HepG2 (cell line): ENCODE measurements around the gene GNAZ. TPM values are rescaled to one million over a fixed set of nuclear protein-coding genes. Genes with fewer than 3 reads are reported as not detected.

Experiments used
- HDAC6 ChIP-seq: fragments of 200-600 bp; sonication (generic); IDR thresholded peaks from 2 replicates; pipeline ENCODE4 v1.7.0; 2017; ENCODE audit warnings: mild to moderate bottlenecking, antibody characterized with exemption, low read length, low read depth
- HOXD1 ChIP-seq: sonication (generic); formaldehyde crosslinking; IDR thresholded peaks from 2 replicates; pipeline ENCODE4 v1.5.0; 2020; ENCODE audit warnings: missing genetic modification reagents
- REPIN1 ChIP-seq: sonication (generic); formaldehyde crosslinking; IDR thresholded peaks from 2 replicates; pipeline ENCODE4 v1.8.0; 2022; ENCODE audit warnings: missing genetic modification reagents, low read depth, mild to moderate bottlenecking, borderline replicate concordance
- SKI ChIP-seq: fragments of 450-650 bp; IDR thresholded peaks from one replicate; pipeline ENCODE4 v1.6.1; 2018; ENCODE audit warnings: mild to moderate bottlenecking; ENCODE audit not compliant: partially characterized antibody
- TARDBP ChIP-seq: sonication (generic); formaldehyde crosslinking; IDR thresholded peaks from 2 replicates; pipeline ENCODE4 v1.8.0; 2022; ENCODE audit warnings: mild to moderate bottlenecking, missing genetic modification reagents
- TBX2 ChIP-seq: sonication (generic); formaldehyde crosslinking; IDR thresholded peaks from 2 replicates; pipeline ENCODE4 v1.5.0; 2020; ENCODE audit warnings: missing genetic modification reagents, mild to moderate bottlenecking, borderline replicate concordance
- TOPORS ChIP-seq: sonication (generic); formaldehyde crosslinking; IDR thresholded peaks from 2 replicates; pipeline ENCODE4 v1.8.0; 2023; ENCODE audit warnings: mild to moderate bottlenecking, missing genetic modification reagents
- YY1 ChIP-seq: IDR thresholded peaks from 2 replicates; pipeline ENCODE4 v1.6.1; 2011; ENCODE audit warnings: low read length, low read depth, moderate library complexity, mild to moderate bottlenecking; ENCODE audit not compliant: insufficient read depth, insufficient replicate concordance
- ZMYM3 ChIP-seq: sonication (generic); formaldehyde crosslinking; IDR thresholded peaks from 2 replicates; pipeline ENCODE4 v1.5.1; 2020; ENCODE audit warnings: mild to moderate bottlenecking, missing genetic modification reagents
- ZNF230 ChIP-seq: sonication (generic); formaldehyde crosslinking; IDR thresholded peaks from 2 replicates; pipeline ENCODE4 v1.4.0; 2020; ENCODE audit warnings: mild to moderate bottlenecking, missing genetic modification reagents
- ZNF468 ChIP-seq: sonication (generic); formaldehyde crosslinking; IDR thresholded peaks from 2 replicates; pipeline ENCODE4 v1.8.0; 2022; ENCODE audit warnings: mild to moderate bottlenecking, moderate library complexity, missing genetic modification reagents
- ZNF83 ChIP-seq: sonication (generic); formaldehyde crosslinking; IDR thresholded peaks from 2 replicates; pipeline ENCODE4 v1.4.0; 2020; ENCODE audit warnings: missing genetic modification reagents, mild to moderate bottlenecking, borderline replicate concordance
- polyA plus RNA-seq, 8 experiments: library from polyadenylated mRNA; depleted of rRNA in 3 of 8; stranded (reverse) in 7 of 8; unstranded in 1 of 8; fragments of >200 nt; fragmentation: Illumina TruSeq in 4 of 8; extraction: Trizol in 4 of 8; gene quantifications; 2 replicates each; pipeline versions ENCODE4 v1.2.1 to v1.2.3, GENCODE V29; 2011 to 2016; ENCODE audit warnings: low read depth in 4 of 8, missing spikeins in 1 of 8, mixed read lengths in 1 of 8; ENCODE audit not compliant: insufficient read depth in 1 of 8
- total RNA-seq, 5 experiments: library from RNA; depleted of rRNA; stranded (reverse); fragments of >200 nt; fragmentation: Illumina TruSeq; extraction: Trizol; gene quantifications; 2 replicates each; pipeline ENCODE4 v1.2.3, GENCODE V29; 2016; ENCODE audit warnings: low read depth in 1 of 5
- TF ChIP-seq, protein P1 (sequence below): sonication (generic); formaldehyde crosslinking; IDR thresholded peaks from 2 replicates; pipeline ENCODE4 v1.4.0; 2020; ENCODE audit warnings: mild to moderate bottlenecking, missing genetic modification reagents
- TF ChIP-seq, protein P2 (sequence below): IDR thresholded peaks from 2 replicates; pipeline ENCODE4 v1.6.1; 2012; ENCODE audit warnings: inconsistent platforms
- TF ChIP-seq, protein P3 (sequence below): IDR thresholded peaks from 2 replicates; pipeline ENCODE4 v1.6.1; 2016; ENCODE audit warnings: mild to moderate bottlenecking
- TF ChIP-seq, protein P4 (sequence below): sonication (generic); formaldehyde crosslinking; IDR thresholded peaks from 2 replicates; pipeline ENCODE4 v1.9.0; 2022; ENCODE audit warnings: missing genetic modification reagents, mild to moderate bottlenecking, borderline replicate concordance

Gene GNAZ
- total and polyA plus RNA-seq, 2 of the 13 experiments (the other 11 are each of a cell fraction or from before 2014, with no cell fraction given), result 11.4 to 22.3 TPM

DNA sequence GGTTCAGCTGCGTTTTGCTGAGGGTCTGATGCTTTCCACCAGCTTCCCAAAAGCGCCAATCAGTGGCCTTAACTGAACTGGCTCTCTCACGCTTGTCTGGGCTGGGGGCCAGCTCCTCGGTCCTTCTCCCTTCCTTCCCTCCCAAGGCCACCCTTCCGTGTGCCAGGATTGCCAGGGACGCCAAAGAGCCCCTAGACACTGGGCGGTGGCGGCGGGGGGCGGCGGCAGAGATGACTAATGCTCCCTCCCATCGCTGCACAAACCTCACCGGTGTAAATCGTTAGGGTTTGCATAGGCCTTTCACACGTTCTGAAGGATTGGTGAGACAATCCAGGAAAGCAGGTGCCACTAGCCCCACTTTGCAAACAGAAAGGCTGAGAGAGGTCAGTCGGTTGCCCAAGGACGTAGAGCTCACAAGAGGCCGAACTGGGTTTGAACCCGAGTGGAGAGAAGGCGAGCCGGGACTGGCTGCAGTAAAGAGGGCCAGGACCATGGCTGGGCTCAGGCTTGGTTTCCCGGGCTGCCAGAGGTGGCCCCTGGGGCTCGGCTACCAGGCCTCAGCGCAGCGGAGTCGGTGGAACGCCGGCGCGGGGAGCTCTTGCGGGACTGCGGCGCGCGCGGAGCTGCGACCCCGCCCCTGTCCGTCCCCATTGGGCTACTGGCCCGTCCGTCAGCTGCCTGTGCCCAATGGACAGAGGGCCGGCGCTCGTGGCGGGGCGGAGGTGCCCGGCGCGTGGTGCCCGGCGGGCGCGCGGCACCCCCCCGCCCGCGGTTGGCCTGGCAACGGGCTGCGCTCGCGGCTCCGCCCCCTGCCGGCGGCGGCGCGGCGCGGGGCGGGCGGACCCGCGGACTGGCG is 589 bp upstream of the GNAZ start (continued):
- TF ChIP-seq, protein P1, sequence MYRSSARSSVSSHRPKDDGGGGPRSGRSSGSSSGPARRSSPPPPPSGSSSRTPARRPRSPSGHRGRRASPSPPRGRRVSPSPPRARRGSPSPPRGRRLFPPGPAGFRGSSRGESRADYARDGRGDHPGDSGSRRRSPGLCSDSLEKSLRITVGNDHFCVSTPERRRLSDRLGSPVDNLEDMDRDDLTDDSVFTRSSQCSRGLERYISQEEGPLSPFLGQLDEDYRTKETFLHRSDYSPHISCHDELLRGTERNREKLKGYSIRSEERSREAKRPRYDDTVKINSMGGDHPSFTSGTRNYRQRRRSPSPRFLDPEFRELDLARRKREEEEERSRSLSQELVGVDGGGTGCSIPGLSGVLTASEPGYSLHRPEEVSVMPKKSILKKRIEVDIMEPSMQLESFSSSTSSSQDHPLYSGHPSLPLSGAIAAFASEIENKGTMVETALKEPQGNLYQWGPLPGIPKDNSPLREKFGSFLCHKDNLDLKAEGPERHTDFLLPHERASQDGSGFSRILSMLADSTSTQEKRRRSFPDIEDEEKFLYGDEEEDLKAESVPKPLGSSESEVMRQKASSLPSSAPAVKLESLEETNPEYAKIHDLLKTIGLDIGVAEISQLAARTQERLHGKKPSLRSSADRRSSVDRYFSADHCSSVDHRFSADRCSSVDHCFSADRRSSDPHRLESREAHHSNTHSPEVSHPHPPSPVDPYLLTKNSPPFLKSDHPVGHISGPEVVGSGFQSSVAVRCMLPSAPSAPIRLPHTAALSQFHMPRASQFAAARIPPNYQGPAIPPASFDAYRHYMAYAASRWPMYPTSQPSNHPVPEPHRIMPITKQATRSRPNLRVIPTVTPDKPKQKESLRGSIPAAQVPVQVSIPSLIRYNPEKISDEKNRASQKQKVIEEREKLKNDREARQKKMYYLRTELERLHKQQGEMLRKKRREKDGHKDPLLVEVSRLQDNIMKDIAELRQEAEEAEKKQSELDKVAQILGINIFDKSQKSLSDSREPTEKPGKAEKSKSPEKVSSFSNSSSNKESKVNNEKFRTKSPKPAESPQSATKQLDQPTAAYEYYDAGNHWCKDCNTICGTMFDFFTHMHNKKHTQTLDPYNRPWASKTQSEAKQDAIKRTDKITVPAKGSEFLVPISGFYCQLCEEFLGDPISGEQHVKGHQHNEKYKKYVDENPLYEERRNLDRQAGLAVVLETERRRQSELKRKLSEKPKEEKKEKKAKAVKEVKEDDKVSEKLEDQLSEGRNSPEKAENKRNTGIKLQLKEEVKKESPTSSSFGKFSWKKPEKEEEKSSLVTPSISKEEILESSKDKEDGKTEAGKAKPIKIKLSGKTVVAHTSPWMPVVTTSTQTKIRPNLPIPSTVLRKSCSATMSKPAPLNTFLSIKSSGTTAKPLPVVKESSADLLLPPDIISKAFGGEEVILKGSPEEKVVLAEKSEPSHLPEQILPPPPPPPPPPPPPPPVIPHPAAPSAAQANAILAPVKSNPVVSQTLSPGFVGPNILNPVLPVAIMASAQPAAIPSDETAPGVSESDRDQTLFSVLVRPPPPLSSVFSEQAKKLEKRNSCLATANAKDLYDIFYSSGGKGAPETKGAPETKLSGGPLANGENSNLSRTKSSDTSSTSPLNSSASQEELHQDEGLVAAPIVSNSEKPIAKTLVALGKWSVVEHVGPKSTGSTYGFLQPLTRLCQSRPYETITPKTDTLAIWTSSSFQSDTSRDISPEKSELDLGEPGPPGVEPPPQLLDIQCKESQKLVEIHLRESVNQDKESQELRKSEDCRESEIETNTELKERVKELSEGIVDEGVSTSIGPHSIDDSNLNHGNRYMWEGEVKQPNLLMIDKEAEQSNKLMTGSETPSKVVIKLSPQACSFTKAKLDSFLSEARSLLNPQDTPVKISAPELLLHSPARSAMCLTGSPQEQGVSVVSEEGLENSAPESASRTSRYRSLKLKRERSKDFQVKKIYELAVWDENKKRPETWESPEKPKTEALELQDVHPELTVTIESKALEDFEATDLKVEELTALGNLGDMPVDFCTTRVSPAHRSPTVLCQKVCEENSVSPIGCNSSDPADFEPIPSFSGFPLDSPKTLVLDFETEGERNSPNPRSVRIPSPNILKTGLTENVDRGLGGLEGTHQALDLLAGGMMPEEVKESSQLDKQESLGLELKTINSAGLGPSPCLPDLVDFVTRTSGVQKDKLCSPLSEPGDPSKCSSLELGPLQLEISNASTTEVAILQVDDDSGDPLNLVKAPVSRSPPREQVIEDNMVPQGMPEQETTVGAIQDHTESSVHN (CRISPR knock-in tag), result no peak
- TF ChIP-seq, protein P2, sequence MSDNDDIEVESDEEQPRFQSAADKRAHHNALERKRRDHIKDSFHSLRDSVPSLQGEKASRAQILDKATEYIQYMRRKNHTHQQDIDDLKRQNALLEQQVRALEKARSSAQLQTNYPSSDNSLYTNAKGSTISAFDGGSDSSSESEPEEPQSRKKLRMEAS, result peak; percentile 80; the same call in 1 of the 2 replicates
- TF ChIP-seq, protein P3, sequence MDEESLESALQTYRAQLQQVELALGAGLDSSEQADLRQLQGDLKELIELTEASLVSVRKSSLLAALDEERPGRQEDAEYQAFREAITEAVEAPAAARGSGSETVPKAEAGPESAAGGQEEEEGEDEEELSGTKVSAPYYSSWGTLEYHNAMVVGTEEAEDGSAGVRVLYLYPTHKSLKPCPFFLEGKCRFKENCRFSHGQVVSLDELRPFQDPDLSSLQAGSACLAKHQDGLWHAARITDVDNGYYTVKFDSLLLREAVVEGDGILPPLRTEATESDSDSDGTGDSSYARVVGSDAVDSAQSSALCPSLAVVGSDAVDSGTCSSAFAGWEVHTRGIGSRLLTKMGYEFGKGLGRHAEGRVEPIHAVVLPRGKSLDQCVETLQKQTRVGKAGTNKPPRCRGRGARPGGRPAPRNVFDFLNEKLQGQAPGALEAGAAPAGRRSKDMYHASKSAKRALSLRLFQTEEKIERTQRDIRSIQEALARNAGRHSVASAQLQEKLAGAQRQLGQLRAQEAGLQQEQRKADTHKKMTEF (CRISPR knock-in tag), result no peak
- TF ChIP-seq TARDBP (CRISPR knock-in tag), result no peak
- TF ChIP-seq SKI, result peak; percentile 51
- TF ChIP-seq YY1, result no peak
- TF ChIP-seq ZNF83 (CRISPR knock-in tag), result no peak
- TF ChIP-seq ZMYM3 (CRISPR knock-in tag), result no peak
- TF ChIP-seq ZNF468 (CRISPR knock-in tag), result no peak
- TF ChIP-seq HDAC6, result no peak
- TF ChIP-seq REPIN1, result no peak
- 0 out of 2 replicates have a peak, but pooled peaks have one; percentile 9 for TF ChIP-seq TBX2 (CRISPR knock-in tag)
- TF ChIP-seq, protein P4, sequence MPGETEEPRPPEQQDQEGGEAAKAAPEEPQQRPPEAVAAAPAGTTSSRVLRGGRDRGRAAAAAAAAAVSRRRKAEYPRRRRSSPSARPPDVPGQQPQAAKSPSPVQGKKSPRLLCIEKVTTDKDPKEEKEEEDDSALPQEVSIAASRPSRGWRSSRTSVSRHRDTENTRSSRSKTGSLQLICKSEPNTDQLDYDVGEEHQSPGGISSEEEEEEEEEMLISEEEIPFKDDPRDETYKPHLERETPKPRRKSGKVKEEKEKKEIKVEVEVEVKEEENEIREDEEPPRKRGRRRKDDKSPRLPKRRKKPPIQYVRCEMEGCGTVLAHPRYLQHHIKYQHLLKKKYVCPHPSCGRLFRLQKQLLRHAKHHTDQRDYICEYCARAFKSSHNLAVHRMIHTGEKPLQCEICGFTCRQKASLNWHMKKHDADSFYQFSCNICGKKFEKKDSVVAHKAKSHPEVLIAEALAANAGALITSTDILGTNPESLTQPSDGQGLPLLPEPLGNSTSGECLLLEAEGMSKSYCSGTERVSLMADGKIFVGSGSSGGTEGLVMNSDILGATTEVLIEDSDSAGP, result peak; percentile 43; the same call in 1 of the 2 replicates
- no peak for TF ChIP-seq HOXD1 (CRISPR knock-in tag)
- TF ChIP-seq ZNF230, result no peak
- no peak for TF ChIP-seq TOPORS (CRISPR knock-in tag)
